Stimulated activated CD8-positive, alpha-beta memory T cell treated with anti-CD3 and anti-CD28 coated beads, Interleukin-7, amount 100 ng/mL, for 4 hours (primary cell): ENCODE measurements around the gene TNFAIP8L1.
A peak's percentile ranks its signal among the peaks of the same experiment; 100 is the strongest.

Experiments used
- DNase-seq, 2 donors: peaks; one replicate each; pipeline ENCODE4 v3.0.0-alpha.2; 2020; ENCODE audit warnings: low read depth in 2 of 2

TNFAIP8L1 gene

GRCh38 chr19:4609878-4610511 lies 29.3 kb upstream of the TNFAIP8L1 start:
- DNase-seq, result no peak

- DNase-seq, result no peak
Measured at GRCh38 chr19:4613254-4613751, 26.0 kb upstream of the TNFAIP8L1 start.

- no peak for DNase-seq
Measured at GRCh38 chr19:4618019-4618418, 21.3 kb upstream of the TNFAIP8L1 start.

- DNase-seq, result no peak
Measured at GRCh38 chr19:4619668-4620294, 19.5 kb upstream of the TNFAIP8L1 start.

- DNase-seq, result no peak
Measured at GRCh38 chr19:4620675-4621074, 18.6 kb upstream of the TNFAIP8L1 start.

GRCh38 chr19:4622695-4623421 lies 16.5 kb upstream of the TNFAIP8L1 start:
- no peak for DNase-seq

- DNase-seq, result no peak
Measured at GRCh38 chr19:4624301-4624700, 15.0 kb upstream of the TNFAIP8L1 start.

- DNase-seq, result no peak
Measured at GRCh38 chr19:4624733-4625362, 14.5 kb upstream of the TNFAIP8L1 start.

GRCh38 chr19:4633140-4633967 lies 6.0 kb upstream of the TNFAIP8L1 start:
- DNase-seq, result peak in 1 of 2 donors; percentile 20

GRCh38 chr19:4635754-4636116 lies 3.6 kb upstream of the TNFAIP8L1 start:
- no peak for DNase-seq

GRCh38 chr19:4636151-4636717 lies 3.1 kb upstream of the TNFAIP8L1 start:
- peak; percentile 22 to 67 for DNase-seq

GRCh38 chr19:4636761-4637160 lies 2.6 kb upstream of the TNFAIP8L1 start:
- no peak for DNase-seq

GRCh38 chr19:4638317-4638716 lies 999 bp upstream of the TNFAIP8L1 start:
- no peak for DNase-seq

GRCh38 chr19:4639531-4640246 lies 373 bp downstream of the TNFAIP8L1 start:
- DNase-seq, result no peak

GRCh38 chr19:4640247-4641000 lies 1.1 kb downstream of the TNFAIP8L1 start:
- DNase-seq, result no peak

- no peak for DNase-seq
Measured at GRCh38 chr19:4641132-4641531, 1.8 kb downstream of the TNFAIP8L1 start.

GRCh38 chr19:4642625-4643024 lies 3.3 kb downstream of the TNFAIP8L1 start:
- DNase-seq, result no peak

- no peak for DNase-seq
Measured at GRCh38 chr19:4645718-4646117, 6.4 kb downstream of the TNFAIP8L1 start.

GRCh38 chr19:4647676-4648644 lies 8.6 kb downstream of the TNFAIP8L1 start:
- no peak for DNase-seq
